Panc1 (cell line): ENCODE measurements around the gene MLLT3.

Experiments
- POLR2AphosphoS5 ChIP-seq: IDR thresholded peaks from 2 replicates; pipeline ENCODE4 v1.6.1; 2012; ENCODE audit warnings: mild to moderate bottlenecking, low read depth, low read length, moderate library complexity
- REST ChIP-seq, 2 experiments: IDR thresholded peaks; 2 replicates each; pipeline ENCODE4 v1.6.1; 2011 to 2012; ENCODE audit warnings: low read depth in 2 of 2, control low read depth in 1 of 2, low read length in 1 of 2, mild to moderate bottlenecking in 1 of 2, moderate library complexity in 1 of 2; ENCODE audit not compliant: insufficient read depth in 1 of 2
- TF ChIP-seq, protein P1 (sequence below): fragments of 450-650 bp; IDR thresholded peaks from 2 replicates; pipeline ENCODE4 v1.5.1; 2017; ENCODE audit warnings: mild to moderate bottlenecking

GRCh38 chr9:20598367-20598766 lies 23.9 kb downstream of the MLLT3 start:
- TF ChIP-seq, protein P1, sequence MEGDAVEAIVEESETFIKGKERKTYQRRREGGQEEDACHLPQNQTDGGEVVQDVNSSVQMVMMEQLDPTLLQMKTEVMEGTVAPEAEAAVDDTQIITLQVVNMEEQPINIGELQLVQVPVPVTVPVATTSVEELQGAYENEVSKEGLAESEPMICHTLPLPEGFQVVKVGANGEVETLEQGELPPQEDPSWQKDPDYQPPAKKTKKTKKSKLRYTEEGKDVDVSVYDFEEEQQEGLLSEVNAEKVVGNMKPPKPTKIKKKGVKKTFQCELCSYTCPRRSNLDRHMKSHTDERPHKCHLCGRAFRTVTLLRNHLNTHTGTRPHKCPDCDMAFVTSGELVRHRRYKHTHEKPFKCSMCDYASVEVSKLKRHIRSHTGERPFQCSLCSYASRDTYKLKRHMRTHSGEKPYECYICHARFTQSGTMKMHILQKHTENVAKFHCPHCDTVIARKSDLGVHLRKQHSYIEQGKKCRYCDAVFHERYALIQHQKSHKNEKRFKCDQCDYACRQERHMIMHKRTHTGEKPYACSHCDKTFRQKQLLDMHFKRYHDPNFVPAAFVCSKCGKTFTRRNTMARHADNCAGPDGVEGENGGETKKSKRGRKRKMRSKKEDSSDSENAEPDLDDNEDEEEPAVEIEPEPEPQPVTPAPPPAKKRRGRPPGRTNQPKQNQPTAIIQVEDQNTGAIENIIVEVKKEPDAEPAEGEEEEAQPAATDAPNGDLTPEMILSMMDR: no peak
- TF ChIP-seq POLR2AphosphoS5 (no peak), REST (IDR thresholded peaks at IDR 0.05; ENCODE audit: insufficient read depth in 1 of 2, low read depth in 2 of 2, low read length in 1 of 2) (no peak)
